SK-N-SH (cell line): Measurements from ENCODE around the gene CCDC178. TPM values are rescaled to one million over a fixed set of nuclear protein-coding genes. Genes with fewer than 3 reads are reported as not detected.
"Not testable (repeated sequence)": the region's sequence is repeated elsewhere in the genome, so short reads cannot be mapped to it uniquely, and the experiment has no call there.

Experiments used
- CTCF ChIA-PET: fragments of 300-600, 350-600 bp; formaldehyde crosslinking; extraction: SDS; loops from one replicate; lab custom pipeline; 2021; lab: Yijun Ruan, JAX
- POLR2A ChIA-PET: fragments of 350-600 bp; sonication (Branson Sonifier 250); formaldehyde crosslinking; extraction: SDS; loops from one replicate; lab custom pipeline; 2020; ENCODE audit warnings: antibody characterized with exemption, inconsistent platforms; lab: Yijun Ruan, JAX
- DNase-seq: peaks from one replicate; pipeline ENCODE4 v3.0.0; 2012
- H2AFZ ChIP-seq: fragments of 200-600 bp; sonication (generic); 2 replicates; pipeline ENCODE4 v1.8.1; 2016; ENCODE audit warnings: antibody characterized with exemption, mild to moderate bottlenecking, low read depth
- H3F3A ChIP-seq: fragments of 200-600 bp; sonication (generic); replicated peaks from 2 replicates; pipeline ENCODE3; 2016; ENCODE audit warnings: antibody characterized with exemption, mild to moderate bottlenecking; ENCODE audit not compliant: insufficient read depth
- H3K27ac ChIP-seq, 2 experiments: fragments of 200-500 bp in 1 of 2; fragments of 200-600 bp in 1 of 2; sonication (Bioruptor generic) in 1 of 2; sonication (generic), shearing (Covaris generic) in 1 of 2; 2 replicates each; pipeline versions ENCODE4 v1.5.1 to v1.6.1; 2014 to 2016; ENCODE audit warnings: low read depth in 2 of 2, inconsistent platforms in 1 of 2, low read length in 1 of 2, mild to moderate bottlenecking in 1 of 2, mixed read lengths in 1 of 2
- H3K27me3 ChIP-seq: fragments of 200-600 bp; sonication (generic), shearing (Covaris generic); 2 replicates; pipeline ENCODE4 v1.6.1; 2016; ENCODE audit warnings: mixed run types; ENCODE audit not compliant: insufficient read depth
- H3K36me3 ChIP-seq, 2 experiments: fragments of 200-500 bp in 1 of 2; fragments of 200-600 bp in 1 of 2; sonication (Bioruptor generic) in 1 of 2; sonication (generic) in 1 of 2; replicated peaks in 1 of 2; 2 replicates each; pipeline versions ENCODE3 to v1.5.1; 2014 to 2016; ENCODE audit warnings: low read length in 1 of 2, mild to moderate bottlenecking in 1 of 2; ENCODE audit not compliant: insufficient read depth in 2 of 2, control insufficient read depth in 1 of 2
- H3K4me1 ChIP-seq, 2 experiments: fragments of 200-500 bp in 1 of 2; fragments of 200-600 bp in 1 of 2; sonication (Bioruptor generic) in 1 of 2; sonication (generic), shearing (Covaris generic) in 1 of 2; 2 replicates each; pipeline versions ENCODE4 v1.5.1 to v1.6.1; 2014 to 2016; ENCODE audit warnings: low read depth in 1 of 2, low read length in 1 of 2, mixed run types in 1 of 2; ENCODE audit not compliant: insufficient read depth in 2 of 2, control insufficient read depth in 1 of 2
- H3K4me2 ChIP-seq: fragments of 200-600 bp; sonication (generic), shearing (Covaris generic); 2 replicates; pipeline ENCODE4 v1.6.1; 2017; ENCODE audit warnings: mixed run types
- H3K4me3 ChIP-seq, 2 experiments: fragments of 200-500 bp in 1 of 2; fragments of 200-600 bp in 1 of 2; sonication (Bioruptor generic) in 1 of 2; sonication (generic), shearing (Covaris generic) in 1 of 2; 2 replicates each; pipeline versions ENCODE4 v1.5.1 to v1.8.1; 2014 to 2016; ENCODE audit warnings: low read depth in 2 of 2, inconsistent platforms in 1 of 2, low read length in 1 of 2, mild to moderate bottlenecking in 1 of 2, mixed read lengths in 1 of 2, moderate library complexity in 1 of 2
- H3K79me2 ChIP-seq: fragments of 200-600 bp; sonication (generic); 2 replicates; pipeline ENCODE4 v1.8.1; 2017; ENCODE audit warnings: mild to moderate bottlenecking; ENCODE audit not compliant: insufficient read depth
- H3K9ac ChIP-seq: fragments of 200-600 bp; sonication (generic); 2 replicates; pipeline ENCODE4 v1.6.1; 2017; ENCODE audit warnings: mixed run types
- H3K9me2 ChIP-seq: fragments of 200-600 bp; sonication (generic); 2 replicates; pipeline ENCODE4 v1.6.1; 2017; ENCODE audit warnings: mixed run types
- H3K9me3 ChIP-seq: fragments of 200-600 bp; sonication (generic); 2 replicates; pipeline ENCODE4 v1.6.1; 2017; ENCODE audit warnings: mixed run types, mild to moderate bottlenecking, moderate library complexity
- H4K20me1 ChIP-seq: fragments of 200-600 bp; sonication (generic); 2 replicates; pipeline ENCODE4 v1.6.1; 2017; ENCODE audit warnings: mild to moderate bottlenecking, mixed run types; ENCODE audit not compliant: insufficient read depth
- CHD2 ChIP-seq: fragments of 150-350 bp; IDR thresholded peaks from 2 replicates; pipeline ENCODE4 v1.6.1; 2018; ENCODE audit warnings: low read length; ENCODE audit not compliant: partially characterized antibody
- EZH2phosphoT487 ChIP-seq: fragments of 200-600 bp; sonication (generic); IDR thresholded peaks from 2 replicates; pipeline ENCODE4 v1.6.1; 2017; ENCODE audit warnings: low read depth, mixed run types, mild to moderate bottlenecking, antibody characterized with exemption, moderate library complexity, borderline replicate concordance
- FOXJ3 ChIP-seq: sonication (generic); formaldehyde crosslinking; IDR thresholded peaks from 2 replicates; pipeline ENCODE4 v1.5.1; 2020; ENCODE audit warnings: mild to moderate bottlenecking, missing genetic modification reagents
- MEF2A ChIP-seq: IDR thresholded peaks from 2 replicates; pipeline ENCODE4 v1.4.0; 2012; ENCODE audit warnings: low read depth, borderline replicate concordance
- MXI1 ChIP-seq: IDR thresholded peaks from 2 replicates; pipeline ENCODE4 v1.6.1; 2012; ENCODE audit warnings: mild to moderate bottlenecking, low read depth, low read length, improper control_type of control experiment
- NFIC ChIP-seq: IDR thresholded peaks from 2 replicates; pipeline ENCODE4 v1.4.0; 2012; ENCODE audit warnings: borderline replicate concordance
- PBX3 ChIP-seq: IDR thresholded peaks from 2 replicates; pipeline ENCODE4; 2012
- RAD21 ChIP-seq: IDR thresholded peaks from 2 replicates; pipeline ENCODE4 v1.6.1; 2012; ENCODE audit warnings: mild to moderate bottlenecking, low read length
- REST ChIP-seq: IDR thresholded peaks from 2 replicates; pipeline ENCODE4 v1.6.1; 2012; ENCODE audit warnings: mild to moderate bottlenecking, low read depth, low read length, moderate library complexity
- RXRA ChIP-seq: IDR thresholded peaks from 2 replicates; pipeline ENCODE4 v1.4.0; 2012; ENCODE audit warnings: low read depth, mild to moderate bottlenecking, borderline replicate concordance
- SIN3A ChIP-seq: IDR thresholded peaks from 2 replicates; pipeline ENCODE4 v1.6.1; 2012; ENCODE audit warnings: low read depth, mild to moderate bottlenecking, low read length, moderate library complexity, borderline replicate concordance
- TEAD4 ChIP-seq: IDR thresholded peaks from 2 replicates; pipeline ENCODE4 v1.4.0; 2012; ENCODE audit warnings: mild to moderate bottlenecking, borderline replicate concordance; ENCODE audit not compliant: insufficient read depth
- WGBS: methylation state at CpG from one replicate; pipeline ENCODE4 v1.1.6; 2017; ENCODE audit warnings: low lambda C conversion rate; 5-methylcytosine and 5-hydroxymethylcytosine counted together
- polyA plus RNA-seq, 3 experiments: library from polyadenylated mRNA; depleted of rRNA; stranded (reverse); fragments of >200 nt; gene quantifications; 2 replicates each; pipeline ENCODE4 v1.2.3, GENCODE V29; 2012

CCDC178 gene
- polyA plus RNA-seq, 1 of the 3 experiments (the other 2 are of a cell fraction): not detected

- no peak for TF ChIP-seq REST
- TF ChIP-seq MXI1: no peak
- no peak for TF ChIP-seq CHD2
- no peak for TF ChIP-seq NFIC
Measured at GRCh38 chr18:33355263-33355662, 85.3 kb downstream of the CCDC178 start (continued).

GRCh38 chr18:33350256-33350655 lies 90.3 kb downstream of the CCDC178 start:
- H3K9me2 ChIP-seq: no peaks in the 10 kb centered on the region
- no peak overlapping the region for H3K9ac ChIP-seq
- no peaks in the 10 kb centered on the region for H4K20me1 ChIP-seq
- no peak overlapping the region for H3K27ac ChIP-seq
- no peak overlapping the region for H3K4me3 ChIP-seq
- no peaks in the 10 kb centered on the region for H3F3A ChIP-seq
- no peaks in the 10 kb centered on the region for H3K36me3 ChIP-seq
- H2AFZ ChIP-seq: no peak overlapping the region
- H3K4me1 ChIP-seq: no peaks in the 10 kb centered on the region
- 10% methylated on average over 2 of the region's 2 CpGs for WGBS
- H3K27me3 ChIP-seq: no peaks in the 10 kb centered on the region
- no peak for DNase-seq
- ChIA-PET CTCF (no interaction called here), POLR2A (no interaction called here)
- TF ChIP-seq MEF2A (no peak), TEAD4 (no peak), PBX3 (no peak), EZH2phosphoT487 (no peak), RAD21 (no peak), RXRA (no peak), FOXJ3 (CRISPR knock-in tag) (no peak), SIN3A (no peak)
- no peak overlapping the region; the same call in 1 of the 2 replicates for H3K4me2 ChIP-seq
- H3K79me2 ChIP-seq: no peaks in the 10 kb centered on the region
- no peaks in the 10 kb centered on the region for H3K9me3 ChIP-seq

GRCh38 chr18:33339733-33340132 lies 100.8 kb downstream of the CCDC178 start:
- H3K27me3 ChIP-seq, H3K79me2 ChIP-seq, H3K4me1 ChIP-seq, H3K9me2 ChIP-seq, H3K4me2 ChIP-seq, H3K9me3 ChIP-seq, CTCF ChIA-PET, POLR2A ChIA-PET, H3K9ac ChIP-seq, H3F3A ChIP-seq, H3K36me3 ChIP-seq, H3K4me3 ChIP-seq, H3K27ac ChIP-seq, DNase-seq, H2AFZ ChIP-seq, H4K20me1 ChIP-seq: not testable (repeated sequence)
- 50% methylated on average over 2 of the region's 2 CpGs for WGBS
